CD4-positive, CD25-positive, alpha-beta regulatory T cell (primary cell): ENCODE measurements around the gene SLC12A7. TPM values are rescaled to one million over a fixed set of nuclear protein-coding genes. Genes with fewer than 3 reads are reported as not detected.

Experiments
- ATAC-seq, 2 donors: fragments of 150-1000 bp; cut with Tn5 transposase; one replicate each; pipeline ENCODE4 v1.10.0; 2021; ENCODE audit warnings: low read depth in 2 of 2, moderate number of reproducible peaks in 2 of 2, moderate library complexity in 1 of 2
- DNase-seq, 3 donors: peaks; one replicate each; pipeline versions ENCODE4 v3.0.0 to v3.0.0-alpha.2; 2012 to 2022; ENCODE audit warnings: mixed read lengths in 1 of 3
- H3K27ac ChIP-seq: one replicate; pipeline ENCODE4 v1.7.0; 2013; ENCODE audit warnings: mild to moderate bottlenecking, low read length; ENCODE audit not compliant: insufficient read depth, poor library complexity, severe bottlenecking
- H3K27me3 ChIP-seq: one replicate; pipeline ENCODE4 v1.7.0; 2013; ENCODE audit warnings: low read length; ENCODE audit not compliant: control insufficient read depth, insufficient read depth
- H3K36me3 ChIP-seq: one replicate; pipeline ENCODE4 v1.7.0; 2013; ENCODE audit warnings: mild to moderate bottlenecking, low read length, moderate library complexity; ENCODE audit not compliant: control insufficient read depth, insufficient read depth
- H3K4me1 ChIP-seq: 2 replicates; pipeline ENCODE4 v1.7.0; 2013; ENCODE audit warnings: mild to moderate bottlenecking, low read length; ENCODE audit not compliant: insufficient read depth, control insufficient read depth, poor library complexity, severe bottlenecking
- H3K4me3 ChIP-seq: one replicate; pipeline ENCODE4 v1.7.0; 2013; ENCODE audit warnings: low read depth, mild to moderate bottlenecking, low read length, moderate library complexity
- H3K9me3 ChIP-seq, 2 experiments: 1 replicate in 1 of 2; 2 replicates in 1 of 2; pipeline ENCODE4 v1.7.0; 2013; ENCODE audit warnings: low read length in 2 of 2, mild to moderate bottlenecking in 1 of 2, moderate library complexity in 1 of 2; ENCODE audit not compliant: control insufficient read depth in 2 of 2
- H3K27ac Mint-ChIP-seq, 3 donors: one replicate each; pipeline ENCODE4 v1.8.0; 2020 to 2022; ENCODE audit warnings: mild to moderate bottlenecking in 3 of 3, mixed read lengths in 3 of 3, moderate library complexity in 2 of 3
- H3K27me3 Mint-ChIP-seq: one replicate; pipeline ENCODE4 v1.8.0; 2022; ENCODE audit warnings: mild to moderate bottlenecking, mixed read lengths
- H3K36me3 Mint-ChIP-seq: one replicate; pipeline ENCODE4 v1.8.0; 2020; ENCODE audit warnings: mixed read lengths
- H3K4me1 Mint-ChIP-seq, 4 donors: one replicate each; pipeline ENCODE4 v1.8.0; 2020 to 2022; ENCODE audit warnings: mixed read lengths in 4 of 4, mild to moderate bottlenecking in 1 of 4
- H3K4me3 Mint-ChIP-seq, 4 donors: one replicate each; pipeline ENCODE4 v1.8.0; 2020 to 2022; ENCODE audit warnings: mild to moderate bottlenecking in 4 of 4, mixed read lengths in 4 of 4, moderate library complexity in 3 of 4
- H3K9me3 Mint-ChIP-seq, 7 donors: one replicate each; pipeline ENCODE4 v1.8.0; 2020 to 2022; ENCODE audit warnings: mixed read lengths in 7 of 7, mild to moderate bottlenecking in 3 of 7, moderate library complexity in 2 of 7
- polyA plus RNA-seq, 4 donors: library from polyadenylated mRNA; unstranded; fragments of 300-500 nt; fragmentation: Illumina TruSeq; gene quantifications; one replicate each; pipeline ENCODE4 v1.2.3, GENCODE V29; 2021
- total RNA-seq: library from RNA; stranded (reverse); gene quantifications from one replicate; pipeline ENCODE4 v1.2.3, GENCODE V29; 2022

The SLC12A7 gene
- total and polyA plus RNA-seq, 5 donors from 2014 or later, result 2.2 to 16.0 (median 7.0) TPM

- H3K9me3 ChIP-seq, result no peaks in the 10 kb centered on the region
- no peaks in the 10 kb centered on the region for H3K27me3 ChIP-seq
- no peak overlapping the region for H3K4me3 ChIP-seq
- H3K36me3 Mint-ChIP-seq, result no peaks in the 10 kb centered on the region
- H3K27ac ChIP-seq, result no peak overlapping the region
- no peaks in the 10 kb centered on the region for H3K9me3 Mint-ChIP-seq
- DNase-seq, result no peak
- peaks cover 0 to 2% (median 0%) of the 10 kb centered on the region in 4 donors for H3K4me1 Mint-ChIP-seq
- no peaks in the 10 kb centered on the region for H3K4me1 ChIP-seq
- no peak overlapping the region for H3K27ac Mint-ChIP-seq
- no peak overlapping the region for H3K4me3 Mint-ChIP-seq
- no peak for ATAC-seq
- no peaks in the 10 kb centered on the region for H3K36me3 ChIP-seq
- H3K27me3 Mint-ChIP-seq, result no peaks in the 10 kb centered on the region
Measured at GRCh38 chr5:1031306-1031959, 80.4 kb downstream of the SLC12A7 start.

- no peak overlapping the region for H3K27ac Mint-ChIP-seq
- no peak overlapping the region for H3K4me3 ChIP-seq
- no peaks in the 10 kb centered on the region for H3K27me3 Mint-ChIP-seq
- H3K9me3 Mint-ChIP-seq, result no peaks in the 10 kb centered on the region
- H3K4me1 ChIP-seq, result no peaks in the 10 kb centered on the region
- H3K9me3 ChIP-seq, result no peaks in the 10 kb centered on the region
- H3K36me3 Mint-ChIP-seq, result no peaks in the 10 kb centered on the region
- no peaks in the 10 kb centered on the region for H3K27me3 ChIP-seq
- ATAC-seq (no peak), DNase-seq (no peak)
- H3K4me3 Mint-ChIP-seq, result no peak overlapping the region
- no peak overlapping the region for H3K27ac ChIP-seq
- H3K4me1 Mint-ChIP-seq, result peaks cover 0 to 2% (median 0%) of the 10 kb centered on the region in 4 donors
- no peaks in the 10 kb centered on the region for H3K36me3 ChIP-seq
Measured at GRCh38 chr5:1030801-1031271, 81.0 kb downstream of the SLC12A7 start.

- Histone ChIP-seq H3K9me3 (no peaks in the 10 kb centered on the region), H3K4me1 (no peaks in the 10 kb centered on the region), H3K4me3 (no peak overlapping the region), H3K27ac (no peak overlapping the region), H3K27me3 (no peaks in the 10 kb centered on the region), H3K36me3 (no peaks in the 10 kb centered on the region)
- Mint-ChIP-seq H3K36me3 (no peaks in the 10 kb centered on the region), H3K27me3 (no peaks in the 10 kb centered on the region), H3K27ac (no peak overlapping the region), H3K4me1 (peaks cover 0 to 2% (median 0%) of the 10 kb centered on the region in 4 donors), H3K4me3 (no peak overlapping the region), H3K9me3 (no peaks in the 10 kb centered on the region)
- DNase-seq (no peak), ATAC-seq (no peak)
Measured at GRCh38 chr5:1029945-1030625, 81.8 kb downstream of the SLC12A7 start.

- H3K27me3 ChIP-seq, result no peaks in the 10 kb centered on the region
- no peaks in the 10 kb centered on the region for H3K9me3 Mint-ChIP-seq
Measured at GRCh38 chr5:1029282-1029944, 82.5 kb downstream of the SLC12A7 start.

GRCh38 chr5:1028481-1029281, 83.2 kb downstream of the SLC12A7 start:
- no peaks in the 10 kb centered on the region for H3K36me3 ChIP-seq
- no peak overlapping the region for H3K27ac Mint-ChIP-seq
- H3K27me3 ChIP-seq, result no peaks in the 10 kb centered on the region
- DNase-seq, result no peak
- H3K4me1 Mint-ChIP-seq, result no peaks in the 10 kb centered on the region
- H3K27ac ChIP-seq, result no peak overlapping the region
- no peaks in the 10 kb centered on the region for H3K9me3 Mint-ChIP-seq
- no peaks in the 10 kb centered on the region for H3K36me3 Mint-ChIP-seq
- H3K4me1 ChIP-seq, result no peaks in the 10 kb centered on the region
- no peaks in the 10 kb centered on the region for H3K27me3 Mint-ChIP-seq
- ATAC-seq, result no peak
- H3K4me3 ChIP-seq, result no peak overlapping the region
- no peaks in the 10 kb centered on the region for H3K9me3 ChIP-seq
- no peak overlapping the region for H3K4me3 Mint-ChIP-seq

More at GRCh38 chr5:1029282-1029944, 82.5 kb downstream of the SLC12A7 start:
- H3K4me1 Mint-ChIP-seq, result no peaks in the 10 kb centered on the region
- H3K4me3 Mint-ChIP-seq, result no peak overlapping the region
- H3K4me3 ChIP-seq, result no peak overlapping the region
- H3K27ac ChIP-seq, result no peak overlapping the region
- ATAC-seq, result no peak
- DNase-seq, result no peak
- no peaks in the 10 kb centered on the region for H3K36me3 Mint-ChIP-seq
- H3K9me3 ChIP-seq, result no peaks in the 10 kb centered on the region
- H3K27me3 Mint-ChIP-seq, result no peaks in the 10 kb centered on the region
- H3K4me1 ChIP-seq, result no peaks in the 10 kb centered on the region
- H3K27ac Mint-ChIP-seq, result no peak overlapping the region
- H3K36me3 ChIP-seq, result no peaks in the 10 kb centered on the region

- no peaks in the 10 kb centered on the region for H3K9me3 ChIP-seq
- no peaks in the 10 kb centered on the region for H3K36me3 Mint-ChIP-seq
- H3K4me3 ChIP-seq, result no peak overlapping the region
Measured at GRCh38 chr5:1027631-1028441, 84.0 kb downstream of the SLC12A7 start.

More at GRCh38 chr5:1027631-1028441, 84.0 kb downstream of the SLC12A7 start:
- no peaks in the 10 kb centered on the region for H3K27me3 Mint-ChIP-seq
- no peaks in the 10 kb centered on the region for H3K4me1 Mint-ChIP-seq
- DNase-seq (no peak), ATAC-seq (no peak)
- no peak overlapping the region for H3K4me3 Mint-ChIP-seq
- H3K27ac Mint-ChIP-seq, result no peak overlapping the region
- no peaks in the 10 kb centered on the region for H3K36me3 ChIP-seq
- H3K27ac ChIP-seq, result no peak overlapping the region
- no peaks in the 10 kb centered on the region for H3K9me3 Mint-ChIP-seq
- no peaks in the 10 kb centered on the region for H3K4me1 ChIP-seq
- no peaks in the 10 kb centered on the region for H3K27me3 ChIP-seq
